ENCODE data around the gene NEDD8.
"Not testable (repeated sequence)": the region's sequence is repeated elsewhere in the genome, so short reads cannot be mapped to it uniquely, and the experiment has no call there.

NEDD8 gene

GRCh38 chr14:24247422-24247821 is 15.3 kb upstream of the NEDD8 start:
- TF ChIP-seq CTCF (IDR thresholded peaks at IDR 0.05; ENCODE audit: extremely low read depth, missing control alignments): no peak
- no peak for DNase-seq (ENCODE audit: low spot score)

DNA sequence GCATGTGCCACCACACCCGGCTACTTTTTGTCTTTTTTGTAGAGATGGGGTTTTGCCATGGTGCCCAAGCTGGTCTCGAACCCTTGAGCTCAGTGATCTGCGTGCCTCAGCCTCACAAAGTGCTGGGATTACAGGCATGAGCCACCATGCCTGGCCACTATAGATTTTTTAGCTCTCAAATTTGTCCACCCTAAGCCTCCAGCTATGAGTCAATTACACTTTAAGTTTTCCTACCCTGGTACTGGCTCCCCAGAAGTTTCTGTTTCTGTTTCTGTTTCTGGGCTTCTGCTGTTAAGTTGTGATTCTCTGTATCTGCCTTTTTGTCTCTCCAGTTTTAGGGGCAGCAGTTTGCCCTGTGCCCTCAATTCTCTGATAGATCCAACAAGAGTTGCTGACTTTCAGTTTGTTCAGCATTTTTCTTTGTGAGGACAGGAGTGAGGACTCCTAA is 14.6 kb upstream of the NEDD8 start:
- peak; percentile 61 for DNase-seq (ENCODE audit: low spot score)
- no peak for TF ChIP-seq CTCF (IDR thresholded peaks at IDR 0.05; ENCODE audit: extremely low read depth, missing control alignments)

- DNase-seq (ENCODE audit: low spot score): not testable (repeated sequence)
Observed at GRCh38 chr14:24245350-24245749, 13.2 kb upstream of the NEDD8 start.

DNA sequence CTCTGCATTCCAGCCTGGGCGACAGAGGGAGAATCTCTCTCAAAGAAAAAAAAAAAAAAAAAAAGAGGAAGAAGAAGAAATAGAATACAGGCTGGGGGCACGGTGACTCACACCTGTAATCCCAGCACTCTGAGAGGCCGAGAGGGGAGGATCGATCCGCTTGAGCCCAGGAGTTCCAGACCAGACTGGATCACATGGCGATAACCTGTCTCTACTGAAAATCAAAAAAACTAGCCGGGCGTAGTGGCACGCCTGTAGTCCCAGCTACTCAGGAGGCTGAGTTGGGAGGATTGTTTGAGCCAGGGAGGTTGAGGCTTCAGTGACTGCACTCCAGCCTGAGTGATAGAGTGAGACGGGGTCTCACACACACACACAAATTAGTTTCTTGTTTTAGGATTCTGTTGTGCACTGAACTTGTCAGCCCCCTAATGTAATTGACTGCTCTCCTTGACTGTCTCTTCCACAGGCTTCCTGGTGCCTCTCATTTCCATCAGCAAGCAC is 11.2 kb upstream of the NEDD8 start:
- TF ChIP-seq CTCF (IDR thresholded peaks at IDR 0.05; ENCODE audit: extremely low read depth, missing control alignments): no peak
- DNase-seq (ENCODE audit: low spot score): no peak

- TF ChIP-seq CTCF (IDR thresholded peaks at IDR 0.05; ENCODE audit: extremely low read depth, missing control alignments): peak; percentile 7
- peak; percentile 89 for DNase-seq (ENCODE audit: low spot score)
Observed at GRCh38 chr14:24241829-24242443, 9.8 kb upstream of the NEDD8 start.

DNA sequence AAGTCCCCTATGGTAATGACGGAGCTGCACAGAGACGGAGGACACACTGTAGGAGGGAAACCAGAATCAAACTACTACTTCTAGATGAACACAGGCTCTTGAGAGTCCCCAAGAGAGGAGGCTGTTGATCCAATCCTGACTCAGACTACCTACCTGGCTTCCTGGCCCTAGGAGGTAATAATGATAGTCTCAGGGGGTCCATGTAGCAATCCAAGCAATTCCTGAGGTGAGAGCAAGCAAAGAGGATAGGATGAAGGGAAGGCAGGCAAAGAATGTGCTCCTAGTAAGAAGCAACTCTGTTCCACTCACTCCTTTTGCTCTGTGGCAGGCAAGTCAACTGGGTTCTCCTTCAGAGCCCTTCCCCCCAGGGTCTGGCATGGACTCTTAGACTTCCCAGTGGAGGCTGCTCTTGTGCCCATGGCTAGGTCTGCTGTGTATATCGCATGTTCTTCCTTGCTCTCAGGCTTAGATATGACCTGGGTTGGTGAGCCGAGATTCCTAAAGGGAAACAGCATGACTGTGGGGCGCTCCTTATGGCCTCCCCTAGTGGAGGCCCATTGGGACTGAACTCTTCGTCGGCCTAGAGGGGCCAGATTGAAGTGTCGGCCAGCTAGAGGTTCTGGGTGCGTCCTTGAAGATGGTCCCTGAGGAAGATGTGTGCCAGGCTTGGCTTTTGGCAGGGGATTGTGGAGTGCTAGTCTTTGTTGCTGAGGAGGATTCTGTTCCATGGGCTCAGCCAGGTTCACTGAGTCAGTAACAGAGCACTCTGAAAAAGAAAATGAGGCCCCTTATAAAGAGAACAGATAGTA is 8.1 kb upstream of the NEDD8 start:
- DNase-seq (ENCODE audit: low spot score): no peak
- no peak for TF ChIP-seq CTCF (IDR thresholded peaks at IDR 0.05; ENCODE audit: extremely low read depth, missing control alignments)

DNA sequence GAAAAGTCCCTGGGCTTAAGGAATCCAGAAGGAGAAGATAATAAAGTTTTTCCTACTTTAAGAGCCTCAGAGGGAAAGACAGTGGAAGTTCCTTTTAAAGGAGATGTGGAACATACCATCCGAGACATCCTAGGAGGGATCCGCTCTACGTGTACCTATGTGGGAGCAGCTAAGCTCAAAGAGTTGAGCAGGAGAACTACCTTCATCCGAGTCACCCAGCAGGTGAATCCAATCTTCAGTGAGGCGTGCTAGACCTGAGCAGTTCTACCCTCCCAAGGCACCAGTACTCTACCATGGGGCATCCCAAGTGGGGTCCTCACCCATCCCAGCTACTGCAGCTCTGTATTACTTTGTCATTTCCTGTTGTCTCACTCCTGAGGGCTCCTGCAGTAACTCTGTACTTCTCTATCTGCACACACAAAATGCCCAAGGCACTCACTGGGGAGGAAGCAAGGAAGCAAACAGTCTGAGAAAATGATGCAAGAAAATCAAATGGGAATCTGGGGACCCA is 6.4 kb upstream of the NEDD8 start:
- DNase-seq (ENCODE audit: low spot score): no peak
- TF ChIP-seq CTCF (IDR thresholded peaks at IDR 0.05; ENCODE audit: extremely low read depth, missing control alignments): no peak
